PC-9 (cell line): ENCODE results near the gene FAM149A. TPM values are rescaled to one million over a fixed set of nuclear protein-coding genes. Genes with fewer than 3 reads are reported as not detected.

Source experiments
- BruUV-seq: library from RNA; stranded (reverse); fragments of 400-500 nt; replicated peaks from 2 replicates; lab custom pipeline; 2021; lab: Mats Ljungman, UMichigan
- CTCF ChIA-PET: fragments of 300-600 bp; sonication (Branson Sonifier 250); formaldehyde crosslinking; loops from one replicate; lab custom pipeline; 2022; ENCODE audit warnings: antibody characterized with exemption; lab: Charles Lee
- POLR2A ChIA-PET: fragments of 300-600 bp; sonication (Branson Sonifier 250); formaldehyde crosslinking; loops from one replicate; lab custom pipeline; 2022; ENCODE audit warnings: antibody characterized with exemption; ENCODE audit not compliant: unreplicated experiment; lab: Charles Lee
- DNase-seq, 2 experiments: peaks; one replicate each; pipeline versions ENCODE4 v3.0.0 to v3.0.0-alpha.2; 2015 to 2022; ENCODE audit warnings: mixed read lengths in 1 of 2
- H2AFZ ChIP-seq: fragments of 200-600 bp; sonication (generic); 2 replicates; pipeline ENCODE4 v1.8.1; 2017; ENCODE audit warnings: antibody characterized with exemption
- H3F3A ChIP-seq: fragments of 200-600 bp; sonication (generic); 2 replicates; pipeline ENCODE4 v1.8.1; 2017; ENCODE audit warnings: antibody characterized with exemption, mild to moderate bottlenecking, low read depth; ENCODE audit not compliant: insufficient read depth
- H3K27ac ChIP-seq: fragments of 200-600 bp; sonication (generic); 2 replicates; pipeline ENCODE4 v1.6.1; 2016; ENCODE audit warnings: mixed run types
- H3K27me3 ChIP-seq: fragments of 200-600 bp; sonication (generic); 2 replicates; pipeline ENCODE4 v1.6.1; 2016; ENCODE audit warnings: low read depth, mixed run types; ENCODE audit not compliant: insufficient read depth
- H3K36me3 ChIP-seq: fragments of 200-600 bp; sonication (generic); 2 replicates; pipeline ENCODE4 v1.6.1; 2016; ENCODE audit warnings: low read depth, mixed run types
- H3K4me1 ChIP-seq: fragments of 200-600 bp; sonication (generic); replicated peaks from 2 replicates; pipeline ENCODE4 v1.6.1; 2016; ENCODE audit warnings: mixed run types; ENCODE audit not compliant: insufficient read depth
- H3K4me2 ChIP-seq: fragments of 200-600 bp; sonication (generic); 2 replicates; pipeline ENCODE4 v1.6.1; 2017; ENCODE audit warnings: mixed run types
- H3K4me3 ChIP-seq: fragments of 200-600 bp; sonication (generic); 2 replicates; pipeline ENCODE4 v1.6.1; 2016; ENCODE audit warnings: mixed run types
- H3K79me2 ChIP-seq: fragments of 200-600 bp; sonication (generic); 2 replicates; pipeline ENCODE4 v1.6.1; 2017; ENCODE audit warnings: low read depth, mixed run types
- H3K9me2 ChIP-seq: fragments of 200-600 bp; sonication (generic); 2 replicates; pipeline ENCODE4 v1.8.1; 2017; ENCODE audit warnings: mild to moderate bottlenecking; ENCODE audit not compliant: insufficient read depth
- H3K9me3 ChIP-seq: fragments of 200-600 bp; sonication (generic); 2 replicates; pipeline ENCODE4 v1.8.1; 2016; ENCODE audit warnings: low read depth; ENCODE audit not compliant: insufficient read depth
- H4K20me1 ChIP-seq: fragments of 200-600 bp; sonication (generic); 2 replicates; pipeline ENCODE4 v1.8.1; 2017; ENCODE audit not compliant: insufficient read depth
- EZH2 ChIP-seq: fragments of 200-600 bp; sonication (generic); IDR thresholded peaks from 2 replicates; pipeline ENCODE4 v1.8.0; 2017; ENCODE audit warnings: antibody characterized with exemption, low read depth
- intact Hi-C: fragments of 100-400 bp; cut with micrococcal nuclease; formaldehyde crosslinking; loops from one replicate; pipeline ENCODE4 v1.10.0; 2022; ENCODE audit not compliant: unreplicated experiment
- total RNA-seq: library from RNA; stranded (reverse); gene quantifications from 2 replicates; pipeline ENCODE4 v1.2.3, GENCODE V29; 2021
- TF ChIP-seq, protein P1 (sequence below): fragments of 200-600 bp; sonication (generic); conservative IDR thresholded peaks from 2 replicates; pipeline ENCODE4 v1.6.1; 2017; ENCODE audit warnings: mixed run types, antibody characterized with exemption, mild to moderate bottlenecking, moderate library complexity

Gene FAM149A
- total RNA-seq, 1 experiment from 2014 or later, result 0.26 TPM

DNA sequence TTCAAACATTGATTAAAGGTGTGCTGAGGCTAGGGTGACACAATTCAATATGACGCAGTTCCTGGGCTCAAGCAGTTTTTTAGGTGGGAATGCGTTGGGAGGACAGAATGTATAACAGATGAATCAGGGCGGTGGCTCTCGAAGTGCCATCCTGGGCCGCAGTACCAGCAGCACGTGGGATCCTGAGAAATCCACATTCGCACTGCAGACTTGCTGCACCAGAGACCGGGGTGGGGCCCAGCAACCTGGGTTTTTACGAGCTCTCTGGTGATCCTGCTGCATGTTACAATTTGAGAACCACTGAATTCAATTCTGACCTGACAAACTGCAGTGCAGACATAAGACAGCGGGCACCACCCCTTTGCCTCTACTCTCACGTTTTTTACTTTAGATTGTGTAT is 30.4 kb downstream of the FAM149A start:
- no peak for TF ChIP-seq EZH2
- TF ChIP-seq, protein P1, sequence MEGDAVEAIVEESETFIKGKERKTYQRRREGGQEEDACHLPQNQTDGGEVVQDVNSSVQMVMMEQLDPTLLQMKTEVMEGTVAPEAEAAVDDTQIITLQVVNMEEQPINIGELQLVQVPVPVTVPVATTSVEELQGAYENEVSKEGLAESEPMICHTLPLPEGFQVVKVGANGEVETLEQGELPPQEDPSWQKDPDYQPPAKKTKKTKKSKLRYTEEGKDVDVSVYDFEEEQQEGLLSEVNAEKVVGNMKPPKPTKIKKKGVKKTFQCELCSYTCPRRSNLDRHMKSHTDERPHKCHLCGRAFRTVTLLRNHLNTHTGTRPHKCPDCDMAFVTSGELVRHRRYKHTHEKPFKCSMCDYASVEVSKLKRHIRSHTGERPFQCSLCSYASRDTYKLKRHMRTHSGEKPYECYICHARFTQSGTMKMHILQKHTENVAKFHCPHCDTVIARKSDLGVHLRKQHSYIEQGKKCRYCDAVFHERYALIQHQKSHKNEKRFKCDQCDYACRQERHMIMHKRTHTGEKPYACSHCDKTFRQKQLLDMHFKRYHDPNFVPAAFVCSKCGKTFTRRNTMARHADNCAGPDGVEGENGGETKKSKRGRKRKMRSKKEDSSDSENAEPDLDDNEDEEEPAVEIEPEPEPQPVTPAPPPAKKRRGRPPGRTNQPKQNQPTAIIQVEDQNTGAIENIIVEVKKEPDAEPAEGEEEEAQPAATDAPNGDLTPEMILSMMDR, result no peak
- POLR2A ChIA-PET, result no interaction called here
- no peaks in the 10 kb centered on the region for H3K4me1 ChIP-seq
- CTCF ChIA-PET, result no interaction called here
- no peaks in the 10 kb centered on the region for H4K20me1 ChIP-seq
- BruUV-seq, result no TSS peak
- no peak overlapping the region for H2AFZ ChIP-seq
- H3K9me2 ChIP-seq, result no peaks in the 10 kb centered on the region
- intact Hi-C loops, result loop anchor here (10.0 kb wide), 1 partner anchor 490 kb away; no protein-coding TSS in a partner anchor
- no peaks in the 10 kb centered on the region for H3K9me3 ChIP-seq
- no peak overlapping the region for H3K27ac ChIP-seq
- no peaks in the 10 kb centered on the region for H3K36me3 ChIP-seq
- no peak overlapping the region for H3K4me3 ChIP-seq
- no peak overlapping the region for H3K4me2 ChIP-seq
- H3K27me3 ChIP-seq, result no peaks in the 10 kb centered on the region
- no peak for DNase-seq
- no peaks in the 10 kb centered on the region for H3K79me2 ChIP-seq
- no peaks in the 10 kb centered on the region for H3F3A ChIP-seq

DNA sequence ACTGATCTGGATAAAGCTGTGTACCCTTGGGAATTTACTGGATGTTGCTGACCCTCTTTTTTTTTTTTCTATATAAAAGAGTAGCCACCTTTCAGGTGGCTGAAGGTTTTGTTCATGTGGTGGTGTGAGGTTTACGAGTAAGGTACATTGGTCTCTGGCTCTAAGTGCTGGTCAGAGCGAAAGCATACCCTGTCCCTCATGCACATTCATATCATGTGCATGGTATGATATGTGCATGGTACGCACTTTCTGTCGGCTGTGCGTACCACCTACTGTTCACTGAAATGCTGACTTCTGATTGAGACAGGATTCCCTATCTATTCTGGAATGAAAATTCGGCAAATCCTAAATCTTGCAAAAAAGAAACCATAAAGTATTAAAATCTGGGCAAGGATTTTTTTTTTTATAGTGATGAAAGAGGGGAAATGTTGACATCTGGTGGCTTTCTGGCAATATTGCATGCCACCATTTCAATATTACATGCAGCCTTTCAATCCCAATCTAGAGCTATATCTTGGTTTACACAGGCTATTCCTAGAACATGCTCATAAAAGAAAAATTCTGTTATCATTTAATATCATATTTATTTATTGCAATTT is 32.8 kb downstream of the FAM149A start:
- Histone ChIP-seq H3K9me3 (no peaks in the 10 kb centered on the region), H3K4me1 (no peaks in the 10 kb centered on the region), H2AFZ (no peak overlapping the region), H3K27me3 (no peaks in the 10 kb centered on the region), H3K9me2 (no peaks in the 10 kb centered on the region), H4K20me1 (no peaks in the 10 kb centered on the region), H3K36me3 (no peaks in the 10 kb centered on the region), H3K27ac (no peak overlapping the region), H3K79me2 (no peaks in the 10 kb centered on the region), H3K4me2 (no peak overlapping the region), H3F3A (no peaks in the 10 kb centered on the region), H3K4me3 (no peak overlapping the region)
- CTCF ChIA-PET, result interaction anchor here (0.6 to 1.6 kb wide), 14 partner anchors 9 to 756 kb away, joined by 3 to 20 read pairs (median 4); partner anchors contain the start of gene TLR3
- BruUV-seq, result no TSS peak
- intact Hi-C loops, result loop anchor here (1.0 to 10.0 kb wide), 3 partner anchors 69 to 540 kb away; no protein-coding TSS in a partner anchor
- POLR2A ChIA-PET, result interaction anchor here (0.7 kb wide), 2 partner anchors 70 to 772 kb away, joined by 3 to 5 read pairs; no protein-coding TSS in a partner anchor
- TF ChIP-seq EZH2, result no peak
- TF ChIP-seq, protein P1, result peak; percentile 63
- DNase-seq, result no peak

DNA sequence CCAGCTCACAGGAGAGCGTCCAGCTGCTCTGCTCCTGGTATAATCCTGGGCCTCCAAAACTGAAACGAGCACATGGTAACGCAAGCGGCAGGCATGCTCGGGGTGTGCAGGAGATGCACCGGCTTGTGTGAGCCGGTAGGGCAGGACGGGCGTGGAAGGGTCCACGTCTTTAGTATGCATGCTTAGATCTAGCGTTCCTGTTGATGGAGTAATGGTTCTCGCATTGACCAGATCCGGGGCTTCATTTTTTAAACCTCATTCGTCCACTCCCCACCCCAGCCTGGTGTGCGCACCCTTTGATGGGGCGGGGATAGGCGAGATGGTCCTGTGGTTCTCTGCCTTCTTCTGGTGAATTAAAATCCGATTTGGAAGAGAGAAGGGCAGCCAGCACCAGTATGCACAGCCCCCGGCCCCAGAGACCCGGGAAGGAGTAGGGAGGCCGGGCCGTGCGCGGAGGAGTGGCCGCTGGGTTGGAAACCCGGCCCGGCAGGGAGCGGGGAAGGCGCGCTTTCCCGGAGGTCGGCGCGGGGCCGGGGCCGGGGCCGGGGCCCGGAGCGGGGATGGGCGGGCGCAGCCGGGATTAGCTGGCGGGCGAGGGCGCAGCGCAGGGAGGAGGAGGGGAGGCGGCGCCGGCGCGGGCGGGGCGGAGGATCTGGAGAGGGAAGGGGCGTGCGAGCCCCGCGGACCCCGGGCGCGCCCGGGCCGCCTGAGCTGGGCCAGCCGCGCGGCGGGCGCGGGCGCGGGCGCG is 39.9 kb downstream of the FAM149A start:
- TF ChIP-seq EZH2, result no peak
- TF ChIP-seq, protein P1, result no peak
- Histone ChIP-seq H3K4me1 (no peaks in the 10 kb centered on the region), H3K27ac (no peak overlapping the region), H3K36me3 (no peaks in the 10 kb centered on the region), H3K4me3 (no peak overlapping the region; the same call in 1 of the 2 replicates), H3F3A (no peaks in the 10 kb centered on the region), H4K20me1 (no peaks in the 10 kb centered on the region), H3K79me2 (no peaks in the 10 kb centered on the region), H3K9me3 (no peaks in the 10 kb centered on the region), H3K9me2 (no peaks in the 10 kb centered on the region), H2AFZ (no peak overlapping the region), H3K27me3 (peaks cover 14% of the 10 kb centered on the region), H3K4me2 (peak overlapping the region; percentile 59)
- ChIA-PET CTCF (no interaction called here), POLR2A (no interaction called here)
- intact Hi-C loops, result no loop called here
- BruUV-seq, result no TSS peak
- peak in 1 of 2 experiments; percentile 16 for DNase-seq
